Measurements from ENCODE around the gene PSMB3.

- TF ChIP-seq CTCF (IDR thresholded peaks at IDR 0.05; ENCODE audit: low read length) (no peak), EZH2 (optimal IDR thresholded peaks at IDR 0.05; ENCODE audit: low read depth, low read length) (no peak), EZH2phosphoT487 (IDR thresholded peaks at IDR 0.05; ENCODE audit: low read length) (no peak)
Observed at GRCh38 chr17:38768417-38768816, 15.9 kb downstream of the PSMB3 start.
